GM08714 (cell line): ENCODE data around the gene KLHL30.

ENCODE experiments used
- H3K4me3 ChIP-seq: fragments of 200-500 bp; sonication (Bioruptor generic); 2 replicates; pipeline ENCODE4 v1.5.1; 2014; ENCODE audit warnings: mild to moderate bottlenecking, low read length, inconsistent platforms
- ZNF274 ChIP-seq: IDR thresholded peaks from 2 replicates; pipeline ENCODE4 v1.6.1; 2012; ENCODE audit warnings: mild to moderate bottlenecking, low read depth, low read length

Gene KLHL30

GRCh38 chr2:238142382-238143205 is 4.1 kb downstream of the KLHL30 start:
- H3K4me3 ChIP-seq: no peak overlapping the region
- no peak for TF ChIP-seq ZNF274

DNA sequence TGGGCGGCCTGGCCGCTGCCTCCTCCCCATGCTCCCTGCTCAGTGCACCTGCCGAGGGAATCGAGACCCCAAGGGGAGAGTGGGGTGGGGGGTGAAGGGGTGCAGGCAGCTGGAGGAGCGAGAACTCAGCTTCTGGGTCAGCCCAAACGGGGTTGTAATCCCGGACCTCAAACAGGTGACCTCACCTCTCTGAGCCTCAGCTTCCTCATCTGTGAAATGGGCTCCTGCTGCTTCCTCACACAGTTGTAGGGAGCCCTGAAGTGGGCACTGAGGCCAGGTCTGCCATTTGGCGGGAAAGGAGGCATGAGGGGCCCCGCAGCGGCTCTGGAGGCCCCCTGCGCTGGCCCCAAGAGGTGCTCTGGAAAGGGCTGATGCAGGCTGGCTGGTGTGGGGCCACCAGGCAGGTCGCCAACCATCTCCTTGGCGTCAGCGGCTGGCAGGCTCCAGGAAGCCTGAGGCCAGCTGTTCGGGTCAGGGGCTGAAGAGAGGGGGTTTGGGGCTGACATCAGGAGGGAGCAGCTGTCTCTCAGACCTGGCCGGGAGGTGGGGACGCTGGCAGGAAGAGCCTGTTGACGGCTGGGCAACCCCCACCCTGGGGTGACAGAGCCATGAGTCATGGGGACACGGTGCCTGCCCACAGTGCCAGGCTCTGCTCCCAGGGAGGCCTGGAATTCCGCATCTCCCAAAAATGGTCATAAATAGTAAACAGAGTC is 4.9 kb downstream of the KLHL30 start:
- H3K4me3 ChIP-seq: no peak overlapping the region

DNA sequence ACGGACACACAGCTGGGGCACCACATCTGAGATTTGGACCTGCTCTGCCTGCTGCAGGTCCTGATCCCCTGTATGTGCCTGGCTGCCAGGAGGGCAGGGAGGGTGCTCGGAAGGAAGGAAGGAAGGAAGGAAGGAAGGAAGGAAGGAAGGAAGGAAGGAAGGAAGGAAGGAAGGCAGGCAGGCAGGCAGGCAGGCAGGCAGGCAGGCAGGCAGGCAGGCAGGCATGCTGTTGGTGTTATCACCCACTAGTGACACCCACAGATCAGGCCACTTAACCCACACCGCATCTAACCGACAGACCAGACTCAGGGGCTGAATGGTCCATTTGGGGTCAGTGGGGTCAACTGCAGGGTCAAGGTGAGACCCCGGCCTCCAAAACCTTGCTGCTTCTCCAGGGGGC is 5.8 kb downstream of the KLHL30 start:
- H3K4me3 ChIP-seq: no peak overlapping the region
- no peak for TF ChIP-seq ZNF274

More for the DNA sequence above, 4.9 kb downstream of the KLHL30 start:
- no peak for TF ChIP-seq ZNF274

DNA sequence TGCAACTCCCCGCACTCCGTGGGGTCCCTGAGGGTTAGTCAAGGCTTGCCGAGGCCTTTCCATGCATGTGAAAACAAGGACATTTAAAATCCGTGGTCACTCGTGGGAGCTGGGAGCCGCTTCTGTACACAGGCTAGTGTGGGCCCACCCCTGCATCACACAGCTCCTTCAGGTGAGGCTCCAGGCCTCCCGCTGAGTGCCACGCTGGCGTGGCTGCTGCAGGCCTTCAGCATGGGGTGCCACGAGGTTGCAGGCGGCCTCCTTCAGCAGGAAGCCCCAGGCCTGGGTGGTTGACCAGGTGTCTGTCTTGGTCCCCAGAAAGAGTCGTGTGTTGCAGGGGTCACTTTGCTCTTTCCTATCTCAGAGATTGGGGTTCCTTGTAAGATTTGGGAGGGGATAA is 6.6 kb downstream of the KLHL30 start:
- TF ChIP-seq ZNF274: no peak
- no peak overlapping the region for H3K4me3 ChIP-seq

DNA sequence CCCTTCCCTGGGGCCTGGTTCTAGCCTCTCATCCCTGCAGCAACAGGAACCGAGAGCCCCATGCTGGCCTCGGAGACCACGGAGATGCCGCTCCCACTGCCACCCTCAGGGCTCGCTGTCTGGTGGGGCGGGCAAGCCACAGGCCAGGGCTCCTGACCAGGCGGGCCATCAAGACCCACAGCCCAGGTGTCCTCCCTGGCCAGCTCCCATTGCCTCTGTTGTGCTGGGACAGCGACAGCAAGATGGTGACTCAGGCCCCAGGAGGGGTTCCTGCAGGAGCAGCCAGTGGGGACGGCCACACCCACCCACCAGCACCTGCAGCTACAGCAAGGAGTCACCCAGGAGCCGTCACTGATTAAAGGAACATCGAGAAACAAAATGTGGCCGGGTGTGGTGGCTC is 7.4 kb downstream of the KLHL30 start:
- TF ChIP-seq ZNF274: no peak
- no peak overlapping the region for H3K4me3 ChIP-seq

GRCh38 chr2:238146884-238147544 is 8.5 kb downstream of the KLHL30 start:
- no peak for TF ChIP-seq ZNF274
- no peak overlapping the region for H3K4me3 ChIP-seq

DNA sequence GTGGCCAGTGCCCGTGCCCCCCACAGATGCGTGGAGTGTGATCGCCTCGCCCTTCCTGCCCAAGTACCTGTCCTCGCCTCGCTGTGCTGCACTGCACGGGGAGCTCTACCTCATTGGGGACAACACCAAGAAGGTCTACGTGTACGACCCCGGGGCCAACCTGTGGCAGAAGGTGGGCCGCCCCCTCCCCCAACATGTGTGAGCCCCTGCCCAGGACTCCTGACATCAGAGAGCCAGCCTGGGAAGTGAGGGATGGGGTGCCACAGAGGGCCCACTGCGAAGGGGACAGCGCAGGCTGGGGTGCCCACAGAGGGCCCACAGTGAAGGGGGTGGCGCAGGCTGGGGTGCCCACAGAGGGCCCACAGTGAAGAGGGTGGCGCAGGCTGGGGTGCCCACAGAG is 10.5 kb downstream of the KLHL30 start:
- TF ChIP-seq ZNF274: no peak
- H3K4me3 ChIP-seq: no peak overlapping the region

DNA sequence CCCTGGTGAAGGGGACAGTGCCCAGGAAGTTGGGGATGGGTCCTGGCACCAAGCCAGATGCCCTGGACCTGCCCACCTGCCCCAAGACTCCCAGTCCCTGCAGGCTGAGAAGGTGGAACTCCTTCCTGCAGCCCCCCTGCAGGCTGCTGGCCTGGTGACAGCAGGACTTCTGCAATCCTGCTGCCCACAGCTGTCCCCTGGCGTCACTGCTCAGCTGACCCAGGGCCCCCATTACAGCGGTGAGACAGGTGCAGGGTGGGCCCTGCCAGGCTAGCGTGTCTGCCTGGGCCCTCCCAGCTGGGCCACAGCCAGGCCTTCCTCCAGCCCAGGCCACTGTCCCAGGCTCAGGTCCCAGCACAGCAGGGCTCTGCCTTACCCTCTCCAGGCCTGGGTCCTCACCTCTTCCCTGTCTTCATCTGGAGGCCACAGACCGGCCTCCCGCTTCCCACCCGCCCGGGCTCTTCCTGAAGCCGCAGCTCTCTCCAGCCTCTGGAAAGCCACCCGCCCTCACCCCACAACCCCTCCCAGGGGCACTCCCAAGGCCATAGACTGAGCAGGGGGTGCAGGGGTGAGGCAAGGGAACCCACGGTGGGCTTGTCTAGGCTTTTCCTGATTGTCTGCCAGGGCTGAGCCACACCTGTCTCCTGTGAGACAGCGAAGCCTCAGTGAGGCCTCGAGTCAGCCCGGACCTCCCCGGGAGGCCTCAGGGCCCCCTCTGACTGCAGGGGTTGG is 11.5 kb downstream of the KLHL30 start:
- H3K4me3 ChIP-seq: no peak overlapping the region
- no peak for TF ChIP-seq ZNF274

- no peak for TF ChIP-seq ZNF274
- no peak overlapping the region for H3K4me3 ChIP-seq
Measured at GRCh38 chr2:238150686-238151085, 12.2 kb downstream of the KLHL30 start.

GRCh38 chr2:238151205-238151604 is 12.7 kb downstream of the KLHL30 start:
- TF ChIP-seq ZNF274: no peak
- no peak overlapping the region for H3K4me3 ChIP-seq

GRCh38 chr2:238151628-238152235 is 13.3 kb downstream of the KLHL30 start:
- TF ChIP-seq ZNF274: no peak
- H3K4me3 ChIP-seq: no peak overlapping the region

- TF ChIP-seq ZNF274: no peak
- H3K4me3 ChIP-seq: no peak overlapping the region
Measured at GRCh38 chr2:238152771-238153688, 14.6 kb downstream of the KLHL30 start.

DNA sequence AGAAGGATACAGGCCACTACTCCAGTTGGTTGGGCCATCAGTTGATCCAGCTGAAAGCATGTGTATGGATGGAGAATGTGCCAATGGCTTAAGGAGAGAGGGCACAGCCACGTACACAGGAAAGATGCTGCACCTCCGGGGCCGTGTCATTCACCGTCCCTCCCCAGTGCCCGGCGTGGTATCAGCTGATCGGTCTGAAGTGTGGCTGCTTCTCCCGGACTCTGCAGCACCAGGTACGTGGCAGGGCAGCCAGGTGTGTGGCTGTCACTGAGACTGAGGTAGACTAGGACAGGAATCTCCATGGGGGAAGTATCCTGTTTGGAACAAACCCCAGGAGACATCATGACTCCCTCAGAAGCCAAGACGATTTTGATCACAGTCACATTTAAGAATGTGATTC is 16.1 kb downstream of the KLHL30 start:
- no peak overlapping the region for H3K4me3 ChIP-seq
- no peak for TF ChIP-seq ZNF274
